HG03571 (cell line): ENCODE data around the gene ZSCAN10.
"Not testable (repeated sequence)": the region's sequence is repeated elsewhere in the genome, so short reads cannot be mapped to it uniquely, and the experiment has no call there.

Experiments used
- ATAC-seq: cut with Tn5 transposase; IDR thresholded peaks from one replicate; pipeline ENCODE4 v1.9.1; 2021; ENCODE audit not compliant: unreplicated experiment

The ZSCAN10 gene

DNA sequence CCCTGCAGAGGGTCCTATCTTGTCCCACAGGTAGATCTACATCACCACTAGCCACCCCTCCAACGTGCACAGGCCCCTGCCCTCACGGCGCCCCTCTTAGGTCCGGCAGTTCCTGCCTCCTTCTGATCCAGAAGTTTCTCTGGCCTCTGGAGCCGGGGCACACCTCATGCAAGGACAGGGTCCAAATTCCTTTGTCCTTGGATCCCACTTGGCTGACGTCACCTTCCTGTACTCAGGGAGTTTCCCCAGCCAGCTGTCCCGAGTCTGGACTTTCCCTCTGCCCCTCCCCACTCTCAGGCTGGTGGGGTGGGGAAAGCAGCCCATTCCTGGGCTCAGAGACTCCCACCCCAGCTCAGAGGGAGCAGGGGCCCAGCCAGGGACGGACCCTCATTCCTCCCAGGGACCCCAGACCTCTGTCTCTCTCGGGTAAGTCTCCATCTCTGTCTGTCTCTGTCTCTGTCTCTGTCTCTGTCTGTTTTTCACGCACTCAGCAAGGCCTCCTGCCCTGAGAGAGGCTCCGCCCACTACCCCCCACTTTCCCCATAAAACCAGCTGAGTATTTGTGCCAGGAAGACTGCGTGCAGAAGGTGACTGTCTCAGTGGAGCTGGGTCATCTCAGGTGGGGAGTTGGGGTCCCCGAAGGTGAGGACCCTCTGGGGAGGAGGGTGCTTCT lies 33.9 kb downstream of the ZSCAN10 start, which contains the start of gene IL32:
Gene IL32 (plus strand): TSS at position 572 of the 673 bp plus-strand sequence. CDS start 172 bp downstream, outside the sequence.
- ATAC-seq: no peak

DNA sequence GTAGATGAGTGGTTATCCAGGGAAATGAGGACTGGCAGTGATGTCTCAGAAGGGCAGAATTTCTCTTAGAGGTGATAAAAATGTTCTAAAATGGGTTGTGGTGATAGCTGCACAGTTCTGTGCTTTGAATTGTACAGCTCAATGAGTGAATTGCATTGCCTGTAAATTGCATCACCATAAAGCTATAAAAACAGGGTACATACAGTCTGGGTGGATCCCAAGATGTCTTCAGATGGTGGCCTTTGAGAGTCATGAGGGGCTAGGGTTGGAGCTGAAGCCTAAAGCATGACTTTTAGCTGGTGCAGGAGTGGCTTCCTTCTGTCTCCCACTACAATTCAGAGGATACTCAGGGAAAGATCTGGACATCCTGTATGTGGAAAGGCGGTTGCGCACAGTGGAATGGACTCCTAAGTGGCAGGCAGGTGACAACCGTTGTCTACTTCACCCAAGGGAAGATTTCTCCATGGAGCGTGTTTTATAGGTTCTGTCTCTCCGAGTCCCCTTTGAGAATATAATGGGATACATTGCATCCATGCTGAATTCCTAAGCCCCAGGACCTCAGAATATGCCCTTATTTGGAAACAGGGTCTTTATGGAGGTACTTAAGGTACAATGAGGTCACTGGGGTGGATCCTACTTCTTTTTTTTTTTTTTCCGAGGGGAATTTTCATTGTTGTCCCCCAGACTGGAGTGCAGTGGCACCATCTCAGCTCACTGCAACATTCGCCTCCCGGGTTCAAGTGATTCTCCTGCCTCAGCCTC lies 35.3 kb downstream of the ZSCAN10 start:
- ATAC-seq: no peak

DNA sequence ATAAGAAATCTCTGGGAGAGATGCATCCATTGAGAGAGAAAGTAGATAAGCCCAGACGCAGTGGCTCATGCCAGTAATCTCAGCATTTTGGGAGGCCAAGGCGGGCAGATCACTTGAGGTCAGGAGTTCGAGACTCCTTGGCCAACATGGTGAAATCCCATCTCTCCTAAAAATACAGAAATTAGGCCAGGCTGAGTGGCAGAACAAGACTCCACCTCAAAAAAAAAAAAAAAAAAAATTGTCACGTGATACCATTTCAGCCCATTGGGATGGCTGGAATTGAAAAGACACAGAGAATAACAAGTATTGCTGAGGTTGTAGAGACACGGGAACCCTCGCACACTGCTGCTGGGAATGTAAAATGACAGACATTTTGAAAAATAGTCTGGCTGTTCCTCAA lies 36.5 kb downstream of the ZSCAN10 start:
- ATAC-seq: no peak

DNA sequence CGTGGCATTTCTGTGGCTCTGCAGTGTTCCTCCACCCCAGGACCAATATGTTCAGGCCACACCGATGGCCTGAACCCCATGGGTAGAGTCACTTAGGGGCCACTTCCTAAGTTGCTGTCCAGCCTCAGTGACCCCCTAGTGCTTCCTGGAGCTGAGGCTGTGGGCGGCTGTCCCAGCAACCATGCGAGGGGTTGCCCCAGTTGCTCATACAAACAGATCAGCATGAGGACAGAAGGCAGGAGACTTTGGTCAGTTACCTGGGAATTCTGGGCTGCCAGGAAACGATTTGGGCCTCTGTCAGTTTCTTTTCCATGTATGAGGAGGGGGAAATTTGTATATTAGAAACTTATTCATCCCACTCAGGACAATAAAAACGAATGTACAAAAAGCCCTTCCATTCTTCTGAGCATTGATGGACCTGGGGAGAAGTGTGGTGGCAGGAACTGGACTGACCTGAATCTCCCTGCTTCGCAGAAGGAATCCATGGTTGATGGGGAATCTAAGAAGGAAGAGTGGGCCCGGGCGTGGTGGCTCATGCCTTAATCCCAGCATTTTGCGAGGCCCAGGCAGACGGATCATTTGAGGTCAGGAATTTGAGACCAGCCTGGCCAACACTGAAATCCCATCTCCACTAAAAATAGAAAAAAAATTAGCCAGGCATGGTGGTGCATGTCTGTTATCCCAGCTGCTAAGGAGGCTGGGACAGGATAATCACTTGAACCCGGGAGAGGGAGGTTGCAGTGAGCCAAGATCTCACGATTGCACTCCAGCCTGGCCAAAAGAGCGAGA lies 38.6 kb downstream of the ZSCAN10 start:
- ATAC-seq: no peak

DNA sequence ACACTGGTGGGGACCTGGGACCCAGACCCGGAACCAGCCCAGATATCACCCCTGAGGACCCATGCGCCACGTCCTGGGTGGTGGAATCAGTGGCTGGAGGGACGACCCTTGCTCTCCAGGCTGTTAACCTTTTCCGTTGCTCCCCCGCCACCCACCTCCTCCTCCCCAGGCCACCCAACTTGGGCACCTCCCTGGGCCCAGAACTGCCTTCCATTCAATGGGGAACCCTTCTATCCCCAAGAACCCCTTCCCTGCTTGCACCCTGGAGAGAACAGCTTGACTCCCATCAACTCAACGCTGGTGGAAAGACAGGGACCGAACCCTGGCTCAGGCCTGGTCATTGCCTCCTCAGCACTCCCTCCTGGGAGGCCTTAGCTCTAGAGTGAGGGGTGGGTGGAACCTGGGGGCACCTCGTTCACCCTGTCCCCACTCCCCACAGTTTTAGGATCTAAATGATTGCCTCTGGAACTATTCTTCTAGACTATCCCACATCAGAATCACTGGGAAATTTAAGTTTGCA lies 39.3 kb downstream of the ZSCAN10 start:
- ATAC-seq: no peak

DNA sequence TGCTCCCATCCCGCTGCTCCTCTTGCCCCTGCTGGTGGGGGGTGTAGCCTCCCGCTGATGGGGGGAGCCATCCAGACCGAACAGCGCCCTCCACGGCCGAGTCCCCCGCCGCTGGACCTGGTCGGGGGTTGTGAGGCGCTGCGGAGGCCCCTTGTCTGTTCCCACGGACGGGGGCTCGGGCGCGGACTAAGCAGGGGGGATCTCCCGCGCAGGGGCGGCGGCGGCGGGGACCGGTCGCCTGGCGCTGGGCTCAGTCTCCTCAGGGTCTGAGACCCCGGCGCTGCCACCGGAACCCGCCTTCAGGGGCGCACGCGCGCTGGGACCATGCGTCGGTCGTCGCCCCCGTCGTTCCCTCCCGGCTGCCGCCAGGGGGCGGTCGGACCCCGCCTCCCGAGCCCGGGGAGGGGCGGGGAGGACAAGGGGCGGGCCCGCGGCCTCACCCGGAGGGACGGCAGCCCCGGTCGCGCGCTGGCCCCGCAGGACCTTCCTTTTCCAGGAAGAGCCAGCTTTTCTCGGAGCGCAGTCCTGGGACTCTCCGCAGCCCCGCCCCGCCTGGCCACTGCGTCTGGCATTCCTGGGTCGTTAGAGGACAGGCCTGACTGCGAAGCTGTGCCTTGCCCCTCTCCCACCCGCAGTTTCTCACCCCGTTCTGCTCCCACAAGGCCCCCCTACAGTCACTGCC lies 39.9 kb downstream of the ZSCAN10 start:
- ATAC-seq: peak; percentile 77

DNA sequence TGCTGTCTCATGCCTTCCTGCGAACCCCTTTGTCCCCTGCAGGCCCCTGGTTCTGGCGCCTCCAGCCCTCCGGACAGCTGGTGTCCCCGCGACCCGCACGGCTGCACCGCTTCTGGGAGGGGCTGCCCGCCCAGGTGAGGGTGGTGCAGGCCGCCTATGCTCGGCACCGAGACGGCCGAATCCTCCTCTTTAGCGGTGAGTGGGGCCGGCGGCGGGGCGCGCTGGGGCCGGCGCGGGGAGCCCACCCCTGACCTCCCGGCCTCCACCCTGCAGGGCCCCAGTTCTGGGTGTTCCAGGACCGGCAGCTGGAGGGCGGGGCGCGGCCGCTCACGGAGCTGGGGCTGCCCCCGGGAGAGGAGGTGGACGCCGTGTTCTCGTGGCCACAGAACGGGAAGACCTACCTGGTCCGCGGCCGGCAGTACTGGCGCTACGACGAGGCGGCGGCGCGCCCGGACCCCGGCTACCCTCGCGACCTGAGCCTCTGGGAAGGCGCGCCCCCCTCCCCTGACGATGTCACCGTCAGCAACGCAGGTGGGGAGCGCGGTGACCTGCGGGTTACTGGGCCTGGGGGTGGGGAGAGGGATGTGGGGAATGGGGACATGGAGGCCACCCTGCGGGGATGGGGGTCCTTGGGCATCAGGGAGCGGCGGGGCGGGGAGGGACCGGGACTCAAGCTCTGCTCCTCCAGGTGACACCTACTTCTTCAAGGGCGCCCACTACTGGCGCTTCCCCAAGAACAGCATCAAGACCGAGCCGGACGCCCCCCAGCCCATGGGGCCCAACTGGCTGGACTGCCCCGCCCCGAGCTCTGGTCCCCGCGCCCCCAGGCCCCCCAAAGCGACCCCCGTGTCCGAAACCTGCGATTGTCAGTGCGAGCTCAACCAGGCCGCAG lies 40.7 kb downstream of the ZSCAN10 start:
- ATAC-seq: peak; percentile 42

DNA sequence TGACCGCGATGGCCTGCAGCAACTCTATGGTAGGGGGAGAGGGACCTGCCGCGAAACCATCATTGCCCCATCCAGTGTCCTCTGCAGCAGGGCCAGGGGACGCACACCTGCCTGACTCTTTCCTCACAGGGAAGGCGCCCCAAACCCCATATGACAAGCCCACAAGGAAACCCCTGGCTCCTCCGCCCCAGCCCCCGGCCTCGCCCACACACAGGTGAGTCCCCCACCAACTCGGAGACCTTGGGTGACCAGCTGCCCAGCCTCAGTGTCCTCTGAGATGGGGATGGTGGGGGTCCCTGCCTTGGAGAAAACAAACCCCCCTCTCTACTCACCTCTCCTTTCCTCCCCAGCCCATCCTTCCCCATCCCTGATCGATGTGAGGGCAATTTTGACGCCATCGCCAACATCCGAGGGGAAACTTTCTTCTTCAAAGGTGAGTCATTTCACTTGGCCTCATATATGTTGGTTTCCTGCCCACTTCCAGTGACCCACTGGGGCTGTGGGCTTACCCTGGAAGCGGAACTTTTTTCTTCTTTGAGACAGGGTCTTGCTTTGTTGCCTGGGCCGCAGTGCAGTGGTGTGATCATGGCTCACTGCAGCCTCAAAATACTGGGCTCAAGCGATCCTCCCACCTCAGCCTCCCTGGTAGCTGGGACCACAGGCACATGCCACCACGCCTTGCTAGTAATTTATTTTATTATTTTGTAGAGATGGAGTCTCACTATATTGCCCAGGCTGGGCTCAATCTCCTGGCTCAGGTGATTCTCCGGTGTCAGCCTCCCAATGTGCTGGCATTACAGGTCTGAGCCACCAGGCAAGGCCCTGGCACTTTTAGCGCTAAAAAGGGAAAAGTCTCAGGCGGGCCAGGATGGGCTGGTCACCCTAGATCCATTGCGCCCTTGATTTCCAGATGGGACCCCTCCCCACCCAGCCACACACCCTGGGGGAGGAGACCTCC lies 41.6 kb downstream of the ZSCAN10 start:
- ATAC-seq: no peak

DNA sequence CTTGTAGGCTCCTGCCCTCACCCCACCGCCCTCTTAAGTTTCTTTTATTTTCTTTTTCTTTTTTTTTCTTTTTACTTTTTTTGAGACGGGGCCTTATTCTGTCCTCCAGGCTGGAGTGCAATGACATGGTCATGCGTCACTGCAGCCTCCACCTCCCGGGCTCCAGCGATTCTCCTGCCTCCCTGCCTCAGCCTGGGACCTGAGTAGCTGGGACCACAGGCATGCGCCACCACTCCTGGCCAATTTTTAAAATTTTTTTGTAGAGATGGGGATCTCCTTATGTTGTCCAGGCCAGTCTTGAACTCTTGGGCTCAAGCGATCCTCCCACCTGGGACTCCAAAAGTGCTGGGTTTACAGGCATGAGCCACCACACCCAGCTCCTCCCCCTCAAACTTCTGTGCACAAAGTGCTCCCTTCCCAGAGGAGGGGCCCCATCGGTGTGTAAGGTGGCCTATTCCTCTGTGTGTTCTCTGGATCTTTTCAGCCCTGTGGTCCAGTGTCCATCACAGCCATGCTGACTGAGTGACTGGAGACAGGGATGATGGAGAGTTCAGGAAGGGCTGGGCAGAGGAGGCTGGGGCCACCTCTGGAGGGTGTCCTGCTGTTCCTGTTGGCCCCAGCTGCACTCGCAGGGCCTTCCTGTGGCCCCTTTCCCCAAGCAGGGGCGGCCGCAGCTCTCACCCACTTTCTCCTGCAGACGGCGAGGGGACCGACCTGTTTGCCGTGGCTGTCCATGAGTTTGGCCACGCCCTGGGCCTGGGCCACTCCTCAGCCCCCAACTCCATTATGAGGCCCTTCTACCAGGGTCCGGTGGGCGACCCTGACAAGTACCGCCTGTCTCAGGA lies 42.5 kb downstream of the ZSCAN10 start:
- ATAC-seq: no peak

DNA sequence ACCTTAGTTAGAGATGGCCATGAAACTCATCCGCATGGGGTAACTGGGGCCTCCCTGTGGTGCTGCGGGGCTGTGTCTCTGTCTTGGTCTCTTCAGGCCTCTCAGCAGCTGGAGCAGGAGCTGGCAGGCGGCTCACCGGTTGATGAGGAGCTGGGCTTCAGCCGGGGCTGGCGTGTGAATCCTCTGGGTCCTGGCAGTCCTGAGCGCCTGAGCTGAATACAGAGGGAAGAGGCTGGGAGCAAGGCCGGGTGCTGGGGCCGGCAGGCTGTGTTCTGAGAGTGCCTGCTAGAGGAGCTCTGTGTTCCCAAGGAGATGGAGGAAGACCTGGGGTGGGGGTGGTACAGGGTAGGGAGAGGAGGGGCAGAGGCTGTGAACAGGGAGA lies 43.4 kb downstream of the ZSCAN10 start:
- not testable (repeated sequence) for ATAC-seq

DNA sequence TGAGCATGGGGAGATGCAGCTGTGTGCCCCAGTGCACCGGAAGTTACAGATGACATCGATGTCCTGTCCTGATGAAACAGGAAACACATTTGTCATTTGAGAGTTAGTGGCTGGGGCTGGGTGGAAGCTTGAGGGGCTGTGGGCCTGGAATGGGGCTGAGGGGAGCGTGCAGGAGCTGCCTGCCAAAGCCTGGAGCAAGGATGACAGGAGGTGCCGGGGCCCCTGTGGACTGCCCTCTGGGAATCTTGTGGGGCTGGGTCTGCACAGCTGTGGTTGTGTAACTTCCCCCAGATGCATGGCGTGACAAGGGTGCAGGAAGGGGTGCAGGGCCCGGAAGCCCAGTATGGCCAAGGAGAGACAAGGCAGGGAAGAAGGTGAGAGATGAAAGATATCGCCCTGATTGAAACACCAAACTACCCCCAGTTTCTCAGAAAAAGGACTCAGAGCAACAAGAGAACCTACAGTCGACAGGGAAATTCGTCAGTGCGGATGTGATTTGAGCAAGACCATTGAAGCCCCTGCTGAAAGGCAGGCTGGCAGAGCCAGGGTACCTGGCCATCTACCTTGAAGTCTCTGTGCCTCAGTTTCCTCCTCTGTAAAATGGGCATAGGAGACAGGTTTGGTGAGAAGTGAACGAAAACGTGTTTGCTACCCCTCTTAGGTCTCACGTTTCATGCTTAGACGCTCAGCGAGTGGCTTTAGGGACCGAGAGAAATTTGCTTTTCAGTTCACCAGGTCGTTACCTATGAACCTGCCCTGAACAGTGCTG lies 43.9 kb downstream of the ZSCAN10 start:
- no peak for ATAC-seq

DNA sequence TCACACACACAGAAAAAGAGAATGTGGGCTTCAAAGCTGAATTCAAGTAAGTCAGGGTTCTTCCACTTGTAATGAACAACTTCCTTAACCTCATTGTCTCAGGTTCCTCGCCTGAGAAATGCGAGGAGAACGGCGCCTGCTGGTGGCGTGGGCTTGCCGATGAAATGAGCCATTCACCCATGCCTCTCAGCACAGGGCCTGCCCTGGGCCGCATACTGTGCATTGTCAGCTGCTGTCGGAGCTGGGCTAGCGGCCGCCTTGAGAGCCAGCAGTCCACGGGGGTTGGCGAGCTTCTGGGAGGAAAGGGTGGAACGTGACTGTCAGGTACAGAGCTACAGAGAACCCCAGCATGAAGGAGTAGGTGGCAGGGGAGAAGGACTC lies 45.8 kb downstream of the ZSCAN10 start:
- ATAC-seq: not testable (repeated sequence)

DNA sequence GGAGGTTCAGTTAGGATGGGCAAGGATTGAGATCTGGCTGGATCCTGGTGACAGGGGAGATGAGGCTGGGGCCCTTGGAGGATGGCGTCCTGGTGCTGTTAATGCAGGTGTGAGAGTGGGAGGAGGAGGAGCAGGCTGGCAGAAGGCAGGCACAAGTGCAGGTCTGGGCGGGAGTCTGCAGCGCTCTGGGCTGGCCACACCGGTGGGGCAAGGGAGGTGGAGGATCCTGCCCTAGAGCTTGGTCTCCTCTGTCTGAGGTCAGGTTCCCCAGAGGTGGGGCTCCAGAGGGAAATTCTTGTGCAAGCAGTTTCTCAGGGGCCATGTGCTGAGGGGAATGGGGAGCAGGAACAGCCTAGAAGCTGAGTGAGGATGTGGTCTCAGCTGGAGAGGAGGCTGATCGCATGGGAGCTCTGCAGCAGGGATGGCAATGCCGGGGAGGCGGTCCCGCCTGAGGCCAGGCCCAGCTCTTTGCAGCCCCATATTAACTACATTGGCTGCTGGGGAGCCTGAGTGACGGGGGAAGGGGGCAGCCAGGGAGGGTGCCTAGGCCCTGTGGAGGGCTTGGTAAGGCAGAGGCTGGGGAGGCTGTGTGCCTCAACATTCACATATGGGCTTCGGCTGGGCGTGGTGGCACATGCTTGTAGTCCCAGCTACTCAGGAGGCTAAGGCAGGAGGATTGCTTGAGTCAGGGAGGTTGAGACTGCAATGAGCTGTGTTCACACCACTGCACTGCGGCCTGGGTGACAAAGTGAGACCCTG lies 46.3 kb downstream of the ZSCAN10 start:
- not testable (repeated sequence) for ATAC-seq

DNA sequence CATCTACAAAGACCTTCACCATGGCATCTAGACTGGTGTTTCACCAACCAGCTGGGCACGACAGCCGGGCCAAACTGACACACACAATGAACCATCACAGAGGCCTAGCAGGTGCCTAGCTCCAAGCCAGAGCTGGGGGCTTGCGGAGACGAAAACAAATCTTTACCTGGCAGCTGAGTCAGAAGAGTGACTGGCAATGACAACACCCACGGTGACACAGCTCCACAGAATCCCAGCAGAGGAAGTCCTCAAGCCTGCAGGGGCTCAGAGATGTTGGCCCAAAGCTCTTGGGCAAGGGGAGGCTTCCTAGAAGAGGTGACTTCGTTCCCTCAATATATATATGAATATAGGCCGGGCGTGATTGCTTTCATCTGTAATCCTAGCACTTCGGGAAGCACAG lies 47.6 kb downstream of the ZSCAN10 start:
- ATAC-seq: no peak

DNA sequence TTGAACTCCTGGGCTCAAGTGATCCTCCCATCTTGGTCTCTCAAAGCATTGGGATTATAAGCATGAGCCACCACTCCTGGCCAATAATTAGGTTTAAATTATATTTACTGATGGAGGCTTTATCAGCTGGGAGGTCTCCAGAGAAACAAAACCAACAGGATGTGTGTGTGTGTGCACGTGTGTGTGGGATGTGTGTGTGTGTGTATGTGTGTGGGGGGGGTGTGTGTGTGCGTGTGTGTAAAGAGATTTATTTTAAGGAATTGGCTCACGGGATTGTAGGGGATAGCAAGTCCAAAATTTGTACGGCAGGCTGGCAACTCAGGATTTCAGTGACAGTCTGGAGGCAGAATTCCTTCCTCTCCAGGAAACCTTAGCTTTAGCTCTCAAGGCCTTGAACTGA lies 48.1 kb downstream of the ZSCAN10 start:
- no peak for ATAC-seq

DNA sequence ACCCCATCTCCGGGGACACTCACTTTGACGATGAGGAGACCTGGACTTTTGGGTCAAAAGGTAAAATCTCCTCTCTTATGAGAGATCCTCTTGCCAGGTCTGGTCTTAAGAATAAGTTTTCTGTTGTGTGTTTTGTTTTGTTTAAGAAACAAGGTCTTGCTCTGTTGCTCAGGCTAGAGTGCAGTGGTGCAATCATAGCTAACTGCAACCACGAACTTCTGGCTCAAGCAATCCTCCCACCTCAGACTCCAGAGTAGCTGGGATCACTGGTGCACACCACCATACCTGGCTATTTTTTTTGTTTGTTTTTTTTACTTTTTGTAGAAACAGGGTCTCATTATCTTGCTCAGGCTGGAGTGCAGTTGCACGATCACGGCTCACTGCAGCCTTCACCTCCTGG lies 48.6 kb downstream of the ZSCAN10 start:
- no peak for ATAC-seq
